Measurements from ENCODE around the gene ZNF800.

Gene ZNF800

GRCh38 chr7:127380479-127380878, 12.0 kb downstream of the ZNF800 start:
- TF ChIP-seq CTCF (IDR thresholded peaks at IDR 0.05; ENCODE audit: low read depth, low read length, missing control alignments) = no peak
- no peak overlapping the region for H3K4me3 ChIP-seq (replicated peaks; ENCODE audit: low read depth, low read length)
- no peak for DNase-seq (ENCODE audit: extremely low read depth, low read depth)

- no peak for DNase-seq (ENCODE audit: extremely low read depth, low read depth)
- H3K4me3 ChIP-seq (replicated peaks; ENCODE audit: low read depth, low read length) = no peak overlapping the region
- TF ChIP-seq CTCF (IDR thresholded peaks at IDR 0.05; ENCODE audit: low read depth, low read length, missing control alignments) = no peak
These were observed 12.9 kb downstream of the ZNF800 start for GRCh38 chr7:127379642-127380041.

- no peak overlapping the region for H3K4me3 ChIP-seq (replicated peaks; ENCODE audit: low read depth, low read length)
- DNase-seq (ENCODE audit: extremely low read depth, low read depth) = no peak
- no peak for TF ChIP-seq CTCF (IDR thresholded peaks at IDR 0.05; ENCODE audit: low read depth, low read length, missing control alignments)
These were observed 14.0 kb downstream of the ZNF800 start for GRCh38 chr7:127378537-127378936.

- DNase-seq (ENCODE audit: extremely low read depth, low read depth) = no peak
- no peak for TF ChIP-seq CTCF (IDR thresholded peaks at IDR 0.05; ENCODE audit: low read depth, low read length, missing control alignments)
- H3K4me3 ChIP-seq (replicated peaks; ENCODE audit: low read depth, low read length) = no peak overlapping the region
These were observed 15.1 kb downstream of the ZNF800 start for GRCh38 chr7:127377425-127377824.

- DNase-seq (ENCODE audit: extremely low read depth, low read depth) = no peak
- H3K4me3 ChIP-seq (replicated peaks; ENCODE audit: low read depth, low read length) = no peak overlapping the region
- TF ChIP-seq CTCF (IDR thresholded peaks at IDR 0.05; ENCODE audit: low read depth, low read length, missing control alignments) = no peak
These were observed 16.9 kb downstream of the ZNF800 start for GRCh38 chr7:127375631-127376030.

GRCh38 chr7:127367679-127368078, 24.8 kb downstream of the ZNF800 start:
- no peak overlapping the region for H3K4me3 ChIP-seq (replicated peaks; ENCODE audit: low read depth, low read length)
- no peak for TF ChIP-seq CTCF (IDR thresholded peaks at IDR 0.05; ENCODE audit: low read depth, low read length, missing control alignments)
- no peak for DNase-seq (ENCODE audit: extremely low read depth, low read depth)

DNA sequence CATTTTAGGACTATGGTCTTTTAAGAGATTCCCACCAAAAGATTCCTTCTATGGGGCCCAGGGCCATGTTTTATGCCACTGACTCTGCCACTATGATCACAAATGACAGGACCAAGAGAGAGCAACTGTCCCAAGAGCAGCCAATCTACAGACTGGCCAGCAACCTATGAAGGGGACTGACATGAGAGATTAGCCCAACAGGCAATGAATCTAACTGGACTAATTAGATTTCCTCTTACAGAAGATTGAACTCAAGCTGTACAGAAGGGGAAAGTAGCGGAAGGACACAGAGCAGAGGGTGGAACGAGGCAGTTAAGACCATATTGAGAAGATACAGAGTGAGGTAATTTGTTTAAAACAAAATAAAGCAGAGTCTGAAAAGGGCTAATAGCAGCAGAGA, 25.8 kb downstream of the ZNF800 start:
- DNase-seq (ENCODE audit: extremely low read depth, low read depth) = no peak
- no peak for TF ChIP-seq CTCF (IDR thresholded peaks at IDR 0.05; ENCODE audit: low read depth, low read length, missing control alignments)
- H3K4me3 ChIP-seq (replicated peaks; ENCODE audit: low read depth, low read length) = no peak overlapping the region

All from HFF-Myc (cell line).